A673 (cell line): ENCODE measurements around the gene SLC36A3.

Experiments used
- CTCF ChIP-seq: fragments of 300-800, 200-600 bp; sonication (generic); conservative IDR thresholded peaks from 2 replicates; pipeline ENCODE4 v1.5.1; 2017; ENCODE audit warnings: low read depth, mild to moderate bottlenecking, antibody characterized with exemption, low read length, moderate library complexity, mixed read lengths
- EZH2 ChIP-seq: fragments of 200-600 bp; sonication (generic); IDR thresholded peaks from 2 replicates; pipeline ENCODE4 v1.6.1; 2017; ENCODE audit warnings: borderline replicate concordance, low read depth, mild to moderate bottlenecking, mixed read lengths, antibody characterized with exemption, low read length; ENCODE audit not compliant: poor library complexity, severe bottlenecking

DNA sequence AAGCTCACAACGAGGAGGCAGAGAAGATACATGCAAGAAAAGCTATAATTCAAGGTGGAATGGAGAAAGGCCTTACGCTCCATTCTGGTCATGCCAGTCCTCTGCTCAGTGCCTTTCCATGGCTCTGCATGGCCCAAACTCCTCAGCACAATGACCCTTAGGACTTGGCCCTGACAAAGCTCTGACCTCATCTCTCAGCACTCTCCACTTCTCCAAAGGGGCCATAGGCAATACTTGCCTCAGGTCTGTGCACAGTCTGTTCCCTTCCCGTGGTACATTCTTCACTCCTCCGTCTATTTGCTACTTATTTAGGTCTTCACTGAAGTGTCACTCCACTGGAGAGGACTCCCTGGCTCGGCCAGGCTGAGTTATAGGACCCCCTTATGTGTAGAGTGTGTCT lies 24.7 kb downstream of the SLC36A3 start:
- TF ChIP-seq EZH2: no peak
- no peak for TF ChIP-seq CTCF
